HPDE6-E6E7 (cell line): ENCODE measurements around the gene PROB1.
"Not testable (repeated sequence)": the region's sequence is repeated elsewhere in the genome, so short reads cannot be mapped to it uniquely, and the experiment has no call there.

ENCODE experiments used
- DNase-seq: peaks from one replicate; pipeline ENCODE4 v3.0.0; 2011; ENCODE audit warnings: missing footprints; ENCODE audit errors: extremely low spot score

Gene PROB1

GRCh38 chr5:139413153-139413552, 18.2 kb upstream of the PROB1 start:
- no peak for DNase-seq

- no peak for DNase-seq
These were observed 16.3 kb upstream of the PROB1 start for GRCh38 chr5:139410993-139411828.

DNA sequence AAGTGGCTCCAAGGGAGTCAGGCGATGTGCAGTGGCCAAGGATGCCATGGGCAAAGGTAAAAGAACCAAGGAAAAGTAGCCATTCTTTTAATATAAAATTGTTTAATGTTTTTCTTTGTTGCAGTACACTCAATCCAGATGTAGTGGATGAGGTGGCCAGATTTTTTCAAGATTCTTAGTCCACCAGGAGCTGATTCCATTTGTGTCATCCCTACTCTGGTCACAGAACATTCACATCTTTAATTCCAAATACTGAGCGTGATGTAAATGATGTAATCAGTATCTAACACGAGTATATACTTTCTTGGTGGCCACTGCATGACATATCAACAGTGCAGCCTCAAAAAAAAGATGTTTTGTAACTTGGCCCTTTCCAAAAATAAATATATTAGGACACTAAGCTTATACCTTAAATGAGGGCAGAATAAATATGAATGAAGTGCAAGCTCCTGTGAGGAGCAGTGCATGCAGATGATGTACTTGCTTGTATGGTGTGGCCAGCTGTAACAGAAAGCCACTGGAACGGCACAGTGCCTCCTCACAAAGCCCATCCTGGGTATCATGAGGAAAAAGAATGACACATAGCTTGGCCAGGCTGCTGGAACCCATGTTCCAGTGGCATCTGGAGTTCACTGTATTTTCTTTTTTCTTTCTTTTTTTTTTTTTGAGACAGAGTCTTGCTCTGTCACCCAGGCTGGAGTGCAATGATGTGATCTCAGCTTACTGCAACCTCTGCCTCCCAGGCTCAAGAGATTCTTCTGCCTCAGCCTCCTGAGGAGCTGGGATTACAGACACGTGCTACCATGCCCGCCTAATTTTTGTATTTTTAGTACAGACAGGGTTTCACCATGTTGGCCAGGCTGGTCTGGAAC, 15.5 kb upstream of the PROB1 start:
- DNase-seq, result no peak

- not testable (repeated sequence) for DNase-seq
These were observed 14.2 kb upstream of the PROB1 start for GRCh38 chr5:139409116-139409515.

GRCh38 chr5:139408191-139408590, 13.3 kb upstream of the PROB1 start:
- DNase-seq, result no peak

DNA sequence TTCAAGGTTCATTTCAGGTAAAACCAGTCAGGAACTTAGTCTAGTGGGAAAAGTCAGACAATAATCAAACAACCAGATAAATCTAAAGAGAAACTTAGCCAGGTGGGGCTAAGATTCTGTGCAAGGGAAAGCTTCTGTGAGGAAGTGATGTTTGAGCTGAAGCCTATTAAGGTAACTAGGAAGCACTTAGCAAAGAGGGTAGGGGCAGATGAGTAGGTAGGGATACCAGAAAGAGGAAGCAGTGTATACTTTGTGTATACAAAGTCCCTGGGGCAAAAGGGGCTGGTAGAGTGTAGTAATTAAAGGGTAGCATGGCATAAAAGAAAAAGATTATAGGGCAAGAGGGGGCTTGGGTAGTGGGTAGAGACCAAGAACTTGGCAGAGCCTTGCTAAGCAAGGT, 12.6 kb upstream of the PROB1 start:
- DNase-seq, result no peak

GRCh38 chr5:139406963-139407362, 12.1 kb upstream of the PROB1 start:
- DNase-seq, result no peak

- no peak for DNase-seq
These were observed 9.6 kb upstream of the PROB1 start for GRCh38 chr5:139404484-139404840.

- DNase-seq, result peak; percentile 97
These were observed 9.0 kb upstream of the PROB1 start, which contains the start of gene SPATA24 for GRCh38 chr5:139403787-139404483. TSS of gene SPATA24 (minus strand) at chr5:139404089. CDS start at chr5:139404060, 29 bp downstream.

DNA sequence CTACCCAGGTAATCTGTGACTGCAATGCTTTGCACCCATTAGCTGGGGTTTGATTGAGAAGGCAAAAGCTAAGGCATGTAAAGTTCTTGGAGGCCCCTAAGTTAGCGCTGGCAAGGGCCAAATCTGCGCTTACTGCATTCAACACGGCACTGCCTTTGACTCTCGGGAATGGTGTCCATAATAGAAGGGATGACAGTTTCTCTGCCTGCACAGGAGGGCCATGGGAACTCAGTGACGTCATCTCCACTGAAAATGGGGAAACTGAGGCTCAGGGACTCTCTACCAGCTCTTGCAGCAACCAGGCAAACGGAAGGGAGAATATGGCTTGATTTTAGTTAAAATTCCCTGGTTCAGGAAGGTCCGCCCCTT, 8.5 kb upstream of the PROB1 start:
- no peak for DNase-seq

DNA sequence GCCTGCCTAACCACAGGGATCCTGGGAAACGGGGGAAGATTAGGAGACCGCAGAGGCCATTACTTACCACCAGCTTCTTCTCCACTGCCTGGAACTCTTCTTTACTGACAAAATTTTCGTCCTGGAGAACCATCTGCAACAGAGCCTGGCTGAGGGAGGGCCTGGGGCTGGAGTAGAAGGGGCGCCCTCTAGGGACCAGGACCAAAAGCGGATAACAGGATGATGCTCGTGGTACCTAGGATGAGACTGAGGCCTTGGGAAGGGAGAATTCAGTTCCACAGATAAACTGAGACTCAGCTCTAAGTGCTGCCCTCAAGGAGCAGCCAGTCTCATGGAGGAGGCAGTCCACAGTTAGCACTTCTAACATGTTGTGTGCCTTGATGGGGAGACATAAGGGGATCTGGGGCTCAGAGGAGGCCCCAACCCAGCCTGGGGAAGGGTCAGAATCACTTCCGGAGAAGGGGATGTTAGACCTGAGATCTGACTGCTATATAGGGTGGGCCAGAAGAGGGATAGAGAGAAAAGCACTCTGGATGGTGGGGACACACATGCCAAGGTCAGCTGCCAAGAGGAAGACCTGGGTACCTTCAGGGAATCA, 7.8 kb upstream of the PROB1 start:
- DNase-seq, result no peak

GRCh38 chr5:139401546-139401945, 6.6 kb upstream of the PROB1 start:
- no peak for DNase-seq

- DNase-seq, result no peak
These were observed 4.7 kb upstream of the PROB1 start for GRCh38 chr5:139399501-139400121.

DNA sequence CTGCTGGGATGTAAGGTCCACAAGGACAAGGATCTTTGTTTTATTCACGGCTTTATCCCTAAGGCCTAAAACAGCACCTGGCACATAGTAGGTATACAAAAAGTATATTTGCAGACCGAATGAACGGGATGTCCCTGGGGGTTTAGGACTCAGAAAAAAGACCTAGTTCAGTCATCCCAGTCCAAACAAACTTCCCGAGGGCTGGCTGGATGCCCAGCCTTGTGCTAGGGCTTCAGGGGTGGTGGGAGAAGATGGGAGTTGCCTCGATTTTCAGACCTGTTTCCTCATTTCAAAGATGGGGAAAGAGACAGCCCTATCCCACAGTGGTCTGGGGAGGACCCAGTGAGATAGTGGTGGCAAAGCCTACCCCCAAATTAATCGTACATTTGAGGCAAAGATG, 3.0 kb upstream of the PROB1 start:
- DNase-seq, result no peak

- no peak for DNase-seq
These were observed 1.8 kb upstream of the PROB1 start for GRCh38 chr5:139396691-139397090.

DNA sequence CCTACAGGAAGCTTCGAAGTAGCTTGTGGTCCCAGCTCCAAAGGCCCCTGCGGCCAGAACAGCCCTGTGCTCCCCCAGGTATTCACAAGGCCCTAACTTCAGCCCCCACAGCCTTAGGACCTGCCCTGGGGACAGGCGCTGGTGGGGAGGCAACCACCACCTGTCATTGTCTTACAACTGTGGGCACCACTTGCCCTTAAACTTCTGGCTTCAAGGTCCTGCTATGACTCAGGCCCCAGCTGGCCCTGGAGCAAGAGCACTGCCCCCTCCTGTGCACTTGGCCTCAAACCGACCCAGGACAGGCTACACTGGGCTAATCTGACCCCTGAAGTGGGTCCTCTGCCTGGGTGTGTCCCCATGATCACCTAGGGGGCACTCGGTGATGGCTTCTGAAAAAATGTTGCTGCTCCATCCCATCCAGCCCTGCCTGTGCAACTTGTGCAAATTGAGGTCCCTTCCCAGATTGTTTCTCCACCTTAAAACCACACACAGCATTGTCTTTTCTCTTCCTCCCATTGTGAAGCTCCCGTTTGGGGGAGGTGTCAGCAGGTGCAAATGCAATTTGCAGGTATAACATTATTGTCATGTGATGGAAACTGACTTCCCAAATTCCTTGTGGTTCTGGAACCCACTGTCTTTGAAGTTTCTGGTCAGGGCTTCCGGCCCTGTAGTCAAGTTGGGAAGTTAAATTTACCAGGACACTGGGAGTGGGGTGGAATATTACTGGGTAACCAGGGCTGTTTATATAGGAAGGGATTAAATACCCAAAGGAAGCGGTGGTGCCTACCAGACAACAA, 1.1 kb upstream of the PROB1 start:
- no peak for DNase-seq

DNA sequence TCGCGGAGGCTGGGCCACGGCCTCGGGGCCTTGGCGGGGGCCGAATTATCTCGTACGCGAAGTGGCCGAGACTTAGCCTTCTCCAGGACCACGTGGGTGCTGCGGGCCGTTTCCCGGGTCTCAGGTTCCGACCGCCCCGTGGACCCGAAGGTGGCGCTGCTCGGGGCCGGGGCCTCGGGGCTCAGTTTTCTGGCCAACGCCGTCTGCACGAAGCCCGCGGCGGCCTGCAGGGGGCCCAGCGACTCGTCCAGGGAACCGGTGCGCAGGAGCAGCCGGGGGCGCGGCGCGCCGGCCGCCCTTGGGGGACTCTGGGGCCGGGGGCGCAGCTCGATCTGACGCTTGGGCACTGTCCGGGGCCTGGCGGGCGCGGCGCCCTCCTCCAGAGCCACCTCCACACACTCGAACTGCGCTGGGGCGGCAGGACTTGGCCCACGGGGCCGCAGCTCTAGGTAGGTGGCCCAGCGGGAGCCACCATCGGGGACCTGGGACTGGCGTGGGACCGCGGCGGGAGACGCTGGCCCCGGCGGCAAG, 716 bp downstream of the PROB1 start:
- DNase-seq, result no peak

DNA sequence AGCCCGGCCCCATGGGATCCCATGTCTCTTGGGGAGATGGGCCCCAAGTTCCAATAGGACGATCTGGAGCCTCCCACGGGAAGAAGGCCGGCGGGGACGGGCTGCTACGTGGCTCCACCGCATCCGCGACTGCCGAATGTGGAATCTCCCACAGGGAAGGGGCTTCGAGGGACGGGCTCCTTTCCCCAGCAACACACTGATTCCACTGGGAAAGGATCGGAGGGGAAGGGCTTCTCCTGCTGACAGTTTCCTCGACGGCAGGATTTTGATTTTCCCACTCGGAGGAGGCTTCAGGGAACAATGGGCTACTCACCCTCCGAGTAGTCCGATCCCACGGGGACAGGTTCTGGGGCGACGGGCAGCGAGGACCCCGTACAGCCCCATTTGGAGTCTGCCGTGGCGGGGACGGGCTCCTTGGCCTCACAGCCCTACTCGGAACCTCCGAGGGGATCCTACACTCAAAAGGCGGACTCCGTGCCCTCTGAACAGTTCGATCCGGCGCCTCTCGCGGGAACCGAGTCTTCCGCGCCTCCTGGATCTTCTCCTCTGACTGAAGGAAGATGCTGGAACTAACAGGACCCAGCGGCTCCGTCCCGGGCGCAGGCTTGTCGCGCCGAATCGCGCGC, 1.3 kb downstream of the PROB1 start:
- DNase-seq, result no peak

GRCh38 chr5:139392678-139393496, 2.0 kb downstream of the PROB1 start:
- DNase-seq, result peak; percentile 83
